B cell (primary cell): ENCODE measurements around the gene DSTYK. TPM values are rescaled to one million over a fixed set of nuclear protein-coding genes. Genes with fewer than 3 reads are reported as not detected.

Source experiments
- ATAC-seq: fragments of 200-7000 bp; cut with Tn5 transposase; one replicate; pipeline ENCODE4 v1.10.0; 2021; ENCODE audit warnings: low read depth, mild to moderate bottlenecking, moderate number of reproducible peaks, moderate library complexity
- CTCF ChIA-PET: fragments of 350-600 bp; sonication (Branson Sonifier 250); formaldehyde crosslinking; loops from one replicate; lab custom pipeline; 2021; ENCODE audit warnings: antibody characterized with exemption, inconsistent platforms; lab: Charles Lee
- POLR2A ChIA-PET: fragments of 350-600 bp; sonication (Branson Sonifier 250); formaldehyde crosslinking; loops from one replicate; lab custom pipeline; 2021; ENCODE audit warnings: antibody characterized with exemption; lab: Charles Lee
- DNase-seq: peaks from one replicate; pipeline ENCODE4 v3.0.0; 2013
- H2AFZ ChIP-seq: 2 replicates; pipeline ENCODE4 v1.6.1; 2012; ENCODE audit warnings: mild to moderate bottlenecking, low read depth, low read length; ENCODE audit not compliant: insufficient read depth, poor library complexity, severe bottlenecking
- H3K27ac ChIP-seq, 2 donors: 1 replicate in 1 of 2; 2 replicates in 1 of 2; pipeline ENCODE4 v1.5.1; 2012 to 2013; ENCODE audit warnings: low read length in 2 of 2, mild to moderate bottlenecking in 2 of 2, moderate library complexity in 1 of 2
- H3K27me3 ChIP-seq, 4 experiments: fragments of 200-600 bp in 1 of 4; sonication (generic) in 1 of 4; replicated peaks in 1 of 4; 1 replicate in 2 of 4; 2 replicates in 2 of 4; pipeline versions ENCODE4 v1.6.1 to v1.7.0; 2013 to 2016; ENCODE audit warnings: low read length in 3 of 4, mild to moderate bottlenecking in 2 of 4, mixed read lengths in 1 of 4, moderate library complexity in 1 of 4; ENCODE audit not compliant: insufficient read depth in 4 of 4, control insufficient read depth in 3 of 4; ENCODE audit errors: control extremely low read depth in 1 of 4
- H3K36me3 ChIP-seq, 2 experiments: replicated peaks in 1 of 2; 1 replicate in 1 of 2; 2 replicates in 1 of 2; pipeline versions ENCODE4 v1.6.1 to v1.7.1; 2013; ENCODE audit warnings: low read length in 1 of 2; ENCODE audit not compliant: insufficient read depth in 2 of 2, control insufficient read depth in 1 of 2; ENCODE audit errors: control extremely low read depth in 1 of 2, extremely low read depth in 1 of 2
- H3K4me1 ChIP-seq, 2 donors: fragments of 200-600 bp in 1 of 2; sonication (generic) in 1 of 2; 1 replicate in 1 of 2; 2 replicates in 1 of 2; pipeline versions ENCODE4 v1.5.1 to v1.6.1; 2013 to 2017; ENCODE audit warnings: low read length in 2 of 2; ENCODE audit not compliant: control insufficient read depth in 2 of 2, insufficient read depth in 2 of 2
- H3K4me2 ChIP-seq: replicated peaks from 2 replicates; pipeline ENCODE3; 2012; ENCODE audit warnings: mild to moderate bottlenecking, low read depth, low read length; ENCODE audit not compliant: poor library complexity, severe bottlenecking
- H3K4me3 ChIP-seq, 5 experiments: fragments of 200-600 bp in 1 of 5; sonication (generic) in 1 of 5; 1 replicate in 3 of 5; 2 replicates in 2 of 5; pipeline versions ENCODE4 v1.5.1 to v1.7.0; 2011 to 2016; ENCODE audit warnings: low read length in 4 of 5, mild to moderate bottlenecking in 4 of 5, low read depth in 2 of 5, control low read depth in 1 of 5, moderate library complexity in 1 of 5; ENCODE audit not compliant: insufficient read depth in 1 of 5; ENCODE audit errors: control extremely low read depth in 1 of 5, extremely low read depth in 1 of 5
- H3K79me2 ChIP-seq: fragments of 200-600 bp; sonication (generic); one replicate; pipeline ENCODE4 v1.6.0; 2016; ENCODE audit warnings: low read length; ENCODE audit not compliant: control insufficient read depth, insufficient read depth
- H3K9ac ChIP-seq: fragments of 200-600 bp; sonication (generic); 2 replicates; pipeline ENCODE4 v1.6.1; 2017; ENCODE audit warnings: mild to moderate bottlenecking, low read length, moderate library complexity
- H3K9me3 ChIP-seq, 3 donors: one replicate each; pipeline versions ENCODE4 v1.6.1 to v1.7.1; 2013; ENCODE audit warnings: low read length in 2 of 3; ENCODE audit not compliant: control insufficient read depth in 2 of 3, insufficient read depth in 1 of 3; ENCODE audit errors: control extremely low read depth in 1 of 3
- H4K20me1 ChIP-seq: 2 replicates; pipeline ENCODE4 v1.6.0; 2012; ENCODE audit warnings: mild to moderate bottlenecking, low read length; ENCODE audit not compliant: insufficient read depth, control insufficient read depth, poor library complexity, severe bottlenecking
- H3K27ac Mint-ChIP-seq: one replicate; pipeline ENCODE4 v1.8.0; 2021; ENCODE audit warnings: mixed read lengths
- H3K27me3 Mint-ChIP-seq: one replicate; pipeline ENCODE4 v1.8.0; 2021; ENCODE audit warnings: mixed read lengths
- H3K4me1 Mint-ChIP-seq: one replicate; pipeline ENCODE4 v1.8.0; 2021; ENCODE audit warnings: mixed read lengths
- H3K4me3 Mint-ChIP-seq: one replicate; pipeline ENCODE4 v1.8.0; 2021; ENCODE audit warnings: mixed read lengths
- H3K9me3 Mint-ChIP-seq: one replicate; pipeline ENCODE4 v1.8.0; 2022; ENCODE audit warnings: mixed read lengths; ENCODE audit not compliant: insufficient read depth
- EZH2 ChIP-seq: IDR thresholded peaks from 2 replicates; pipeline ENCODE4 v1.6.1; 2012; ENCODE audit warnings: borderline replicate concordance, low read depth, mild to moderate bottlenecking, moderate library complexity, low read length; ENCODE audit not compliant: insufficient read depth, poor library complexity, severe bottlenecking
- WGBS: methylation state at CpG from one replicate; pipeline ENCODE4 v1.1.5; 2013; ENCODE audit warnings: missing lambda C conversion rate; ENCODE audit not compliant: insufficient coverage; 5-methylcytosine and 5-hydroxymethylcytosine counted together
- intact Hi-C: fragments of 100-400 bp; cut with micrococcal nuclease; formaldehyde crosslinking; loops from one replicate; pipeline ENCODE4 v1.10.0; 2022
- polyA plus RNA-seq: library from polyadenylated mRNA; depleted of rRNA; stranded (reverse); fragments of >200 nt; gene quantifications from 2 replicates; pipeline ENCODE4 v1.2.3, GENCODE V29; 2012
- total RNA-seq, 2 donors: library from RNA; stranded (reverse); fragments of 120-200 nt in 1 of 2; gene quantifications; 1 replicate in 1 of 2; 2 replicates in 1 of 2; pipeline versions ENCODE4 v1.2.3 to v1.2.4, GENCODE V29; 2013 to 2022
- TF ChIP-seq, protein P1 (sequence below): fragments of 200-600 bp; IDR thresholded peaks from one replicate; pipeline ENCODE4 v1.8.0; 2022; ENCODE audit warnings: antibody characterized with exemption, mild to moderate bottlenecking

DSTYK gene
- total and polyA plus RNA-seq, 2 donors (not counting 1 experiment from before 2014, with no cell fraction given): 3.6 to 15.7 TPM

DNA sequence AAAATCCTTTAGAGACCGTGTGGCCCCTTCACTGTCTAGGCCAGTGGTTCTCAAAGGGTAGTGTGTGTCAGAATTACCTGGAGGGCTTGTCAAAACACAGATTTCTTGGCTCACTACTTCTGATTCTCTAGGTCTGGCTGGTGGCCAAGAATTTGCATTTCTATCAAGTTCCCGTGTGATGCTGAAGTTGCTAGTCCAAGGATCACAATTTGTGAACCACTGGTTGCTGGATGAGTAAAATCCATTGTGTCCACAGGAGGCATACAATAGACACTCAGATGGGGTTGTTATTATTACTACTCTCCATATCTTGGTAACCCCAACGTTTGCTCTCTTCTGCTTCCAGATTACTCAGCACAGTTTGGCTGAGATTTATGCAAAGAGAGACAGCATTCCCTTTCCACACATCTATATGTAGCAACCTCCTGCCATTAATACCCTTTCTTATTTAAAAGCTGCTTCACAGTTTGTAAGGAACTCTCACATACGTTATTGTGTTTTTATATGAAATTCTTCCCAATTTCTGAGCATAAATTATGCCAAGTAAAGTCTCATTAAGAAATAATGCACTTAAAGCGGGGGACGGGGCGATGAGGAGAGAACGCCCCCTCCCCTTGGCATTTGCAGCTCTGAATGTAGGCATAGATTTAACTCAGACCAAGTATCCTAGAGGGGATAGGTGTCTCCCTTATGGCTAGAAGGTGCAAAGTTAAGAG lies 15.5 kb upstream of the DSTYK start:
- H3K4me2 ChIP-seq: peak overlapping the region; percentile 91
- POLR2A ChIA-PET: no interaction called here
- WGBS: 83% methylated on average over 1 of the region's 8 CpGs
- no peaks in the 10 kb centered on the region for H3K79me2 ChIP-seq
- H3K27ac ChIP-seq: no peak overlapping the region
- ATAC-seq (no peak), DNase-seq (peak; percentile 34)
- Mint-ChIP-seq H3K27me3 (peaks cover 21% of the 10 kb centered on the region), H3K4me1 (peaks cover 30% of the 10 kb centered on the region), H3K27ac (no peak overlapping the region), H3K9me3 (no peaks in the 10 kb centered on the region), H3K4me3 (peak overlapping the region; percentile 81)
- intact Hi-C loops: loop anchor here (1.0 to 5.0 kb wide), 3 partner anchors 16 to 105 kb away; partner anchors contain the start of genes DSTYK and NUAK2
- H3K9me3 ChIP-seq: no peaks in the 10 kb centered on the region
- H4K20me1 ChIP-seq: no peaks in the 10 kb centered on the region
- TF ChIP-seq, protein P1, sequence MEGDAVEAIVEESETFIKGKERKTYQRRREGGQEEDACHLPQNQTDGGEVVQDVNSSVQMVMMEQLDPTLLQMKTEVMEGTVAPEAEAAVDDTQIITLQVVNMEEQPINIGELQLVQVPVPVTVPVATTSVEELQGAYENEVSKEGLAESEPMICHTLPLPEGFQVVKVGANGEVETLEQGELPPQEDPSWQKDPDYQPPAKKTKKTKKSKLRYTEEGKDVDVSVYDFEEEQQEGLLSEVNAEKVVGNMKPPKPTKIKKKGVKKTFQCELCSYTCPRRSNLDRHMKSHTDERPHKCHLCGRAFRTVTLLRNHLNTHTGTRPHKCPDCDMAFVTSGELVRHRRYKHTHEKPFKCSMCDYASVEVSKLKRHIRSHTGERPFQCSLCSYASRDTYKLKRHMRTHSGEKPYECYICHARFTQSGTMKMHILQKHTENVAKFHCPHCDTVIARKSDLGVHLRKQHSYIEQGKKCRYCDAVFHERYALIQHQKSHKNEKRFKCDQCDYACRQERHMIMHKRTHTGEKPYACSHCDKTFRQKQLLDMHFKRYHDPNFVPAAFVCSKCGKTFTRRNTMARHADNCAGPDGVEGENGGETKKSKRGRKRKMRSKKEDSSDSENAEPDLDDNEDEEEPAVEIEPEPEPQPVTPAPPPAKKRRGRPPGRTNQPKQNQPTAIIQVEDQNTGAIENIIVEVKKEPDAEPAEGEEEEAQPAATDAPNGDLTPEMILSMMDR: peak; percentile 3
- TF ChIP-seq EZH2: no peak
- H2AFZ ChIP-seq: peak overlapping the region; percentile 82
- peaks cover 17 to 33% of the 10 kb centered on the region in 2 donors for H3K4me1 ChIP-seq
- H3K4me3 ChIP-seq: peak overlapping the region; percentile 21 to 73 (median 59)
- peak overlapping the region; percentile 52 for H3K9ac ChIP-seq
- H3K36me3 ChIP-seq: no peaks in the 10 kb centered on the region
- CTCF ChIA-PET: interaction anchor here (1.3 to 4.5 kb wide), 4 partner anchors 8 to 47 kb away, joined by 6 to 135 read pairs (median 18); partner anchors contain the start of gene DSTYK
- peaks cover 0 to 14% (median 2%) of the 10 kb centered on the region in 4 experiments for H3K27me3 ChIP-seq
